ENCODE measurements around the gene PPIP5K1.
A peak's percentile ranks its signal among the peaks of the same experiment; 100 is the strongest.

Gene PPIP5K1

DNA sequence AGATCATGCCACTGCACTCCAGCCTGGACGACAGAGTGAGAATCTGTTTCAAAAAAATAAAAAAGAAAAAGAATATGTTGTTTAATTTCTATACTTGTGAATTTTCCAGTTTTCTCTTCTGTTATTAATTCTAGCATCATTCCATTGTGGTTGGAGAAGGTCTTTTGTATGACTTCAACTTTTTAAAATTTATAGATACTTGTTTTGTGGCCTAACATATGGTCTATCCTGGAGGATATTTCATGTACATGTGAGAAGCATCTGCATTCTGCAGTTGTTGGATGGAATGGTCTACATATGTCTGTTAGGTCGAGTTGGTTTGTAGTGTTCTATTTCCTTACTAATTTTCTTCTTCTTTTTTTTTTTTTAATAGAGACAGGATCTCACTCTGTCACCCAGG lies 37.0 kb downstream of the PPIP5K1 start:
- DNase-seq (ENCODE audit: extremely low read depth, low read depth): no peak
- TF ChIP-seq, protein P1, sequence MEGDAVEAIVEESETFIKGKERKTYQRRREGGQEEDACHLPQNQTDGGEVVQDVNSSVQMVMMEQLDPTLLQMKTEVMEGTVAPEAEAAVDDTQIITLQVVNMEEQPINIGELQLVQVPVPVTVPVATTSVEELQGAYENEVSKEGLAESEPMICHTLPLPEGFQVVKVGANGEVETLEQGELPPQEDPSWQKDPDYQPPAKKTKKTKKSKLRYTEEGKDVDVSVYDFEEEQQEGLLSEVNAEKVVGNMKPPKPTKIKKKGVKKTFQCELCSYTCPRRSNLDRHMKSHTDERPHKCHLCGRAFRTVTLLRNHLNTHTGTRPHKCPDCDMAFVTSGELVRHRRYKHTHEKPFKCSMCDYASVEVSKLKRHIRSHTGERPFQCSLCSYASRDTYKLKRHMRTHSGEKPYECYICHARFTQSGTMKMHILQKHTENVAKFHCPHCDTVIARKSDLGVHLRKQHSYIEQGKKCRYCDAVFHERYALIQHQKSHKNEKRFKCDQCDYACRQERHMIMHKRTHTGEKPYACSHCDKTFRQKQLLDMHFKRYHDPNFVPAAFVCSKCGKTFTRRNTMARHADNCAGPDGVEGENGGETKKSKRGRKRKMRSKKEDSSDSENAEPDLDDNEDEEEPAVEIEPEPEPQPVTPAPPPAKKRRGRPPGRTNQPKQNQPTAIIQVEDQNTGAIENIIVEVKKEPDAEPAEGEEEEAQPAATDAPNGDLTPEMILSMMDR (IDR thresholded peaks at IDR 0.05; ENCODE audit: low read depth, low read length): no peak

DNA sequence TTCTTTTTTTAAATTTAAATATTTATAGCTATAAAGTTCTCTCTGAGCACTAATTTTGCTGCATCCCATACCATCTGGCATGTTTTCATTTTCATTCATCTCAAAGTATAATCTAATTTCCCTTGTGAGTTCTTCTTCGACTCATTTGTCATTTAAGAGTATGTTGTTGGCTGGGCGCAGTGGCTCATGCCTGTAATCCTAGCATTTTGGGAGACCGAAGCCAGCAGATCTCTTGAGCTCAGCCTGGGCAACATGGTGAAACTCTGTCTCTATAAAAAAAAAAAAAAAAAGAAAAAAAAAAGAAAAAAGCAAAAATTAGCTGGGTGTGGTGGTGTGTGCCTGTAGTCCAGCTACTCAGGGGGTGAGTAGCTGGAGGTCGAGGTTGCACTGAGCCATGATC lies 37.8 kb downstream of the PPIP5K1 start:
- DNase-seq (ENCODE audit: extremely low read depth, low read depth): no peak
- TF ChIP-seq, protein P1 (IDR thresholded peaks at IDR 0.05; ENCODE audit: low read depth, low read length): no peak

DNA sequence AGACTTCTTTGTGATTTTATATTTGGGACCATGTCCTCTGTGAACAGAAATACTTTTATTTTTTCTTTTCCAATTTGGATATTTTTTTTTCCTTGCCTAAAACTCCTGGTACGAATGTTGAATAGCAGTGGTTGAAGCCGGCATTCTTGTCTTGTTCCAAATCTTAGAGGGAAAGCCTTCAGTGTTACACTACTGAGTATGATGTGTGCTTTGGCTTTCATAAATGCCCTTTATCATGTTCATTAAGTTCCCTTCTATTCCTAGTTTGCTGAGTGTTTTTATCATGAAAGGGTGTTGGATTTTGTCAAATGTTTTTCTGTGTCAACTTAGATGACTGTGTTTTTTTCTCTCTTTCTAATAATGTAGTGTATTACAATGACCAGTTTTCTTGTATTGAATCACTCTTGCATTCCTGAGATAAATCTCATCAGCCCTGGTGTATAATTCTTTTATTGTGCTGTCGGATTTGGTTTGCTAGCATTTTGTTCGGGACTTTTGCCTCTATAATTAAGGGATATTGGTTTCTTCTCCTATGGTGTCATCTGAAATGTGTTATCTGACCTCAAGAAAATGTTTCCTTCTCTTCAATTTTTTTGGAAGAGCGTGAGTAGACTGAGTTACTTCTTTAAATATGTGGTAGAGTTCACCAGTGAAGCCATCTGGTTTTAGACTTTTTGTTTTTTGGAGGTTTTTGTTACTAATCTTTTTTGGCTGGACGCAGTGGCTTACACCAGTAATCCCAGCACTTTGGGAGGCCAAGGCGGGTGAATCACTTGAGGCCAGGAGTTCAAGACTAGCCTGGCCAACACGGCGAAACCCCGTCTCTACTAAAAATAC lies 39.3 kb downstream of the PPIP5K1 start:
- peak; percentile 71 for DNase-seq (ENCODE audit: extremely low read depth, low read depth)
- TF ChIP-seq, protein P1 (IDR thresholded peaks at IDR 0.05; ENCODE audit: low read depth, low read length): no peak

DNA sequence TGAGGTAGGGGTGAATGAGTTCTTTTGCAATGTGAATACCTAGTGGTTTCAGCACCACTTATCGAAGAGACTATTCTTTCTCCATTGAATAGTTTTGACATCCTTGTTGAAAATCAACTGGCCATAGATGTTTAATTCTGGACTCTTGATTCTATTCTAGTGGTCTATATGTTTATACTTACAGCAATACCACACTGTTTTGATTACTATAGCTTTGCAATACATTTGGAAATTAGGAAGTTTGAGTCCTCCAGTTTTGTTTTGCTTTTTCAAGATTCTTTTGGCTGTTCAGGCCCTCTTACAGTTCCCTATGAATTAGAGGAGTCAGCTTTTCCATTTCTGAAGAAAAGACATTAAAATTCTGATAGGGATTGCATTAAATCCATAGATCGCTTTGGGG lies 42.5 kb downstream of the PPIP5K1 start:
- TF ChIP-seq, protein P1 (IDR thresholded peaks at IDR 0.05; ENCODE audit: low read depth, low read length): no peak
- no peak for DNase-seq (ENCODE audit: extremely low read depth, low read depth)

DNA sequence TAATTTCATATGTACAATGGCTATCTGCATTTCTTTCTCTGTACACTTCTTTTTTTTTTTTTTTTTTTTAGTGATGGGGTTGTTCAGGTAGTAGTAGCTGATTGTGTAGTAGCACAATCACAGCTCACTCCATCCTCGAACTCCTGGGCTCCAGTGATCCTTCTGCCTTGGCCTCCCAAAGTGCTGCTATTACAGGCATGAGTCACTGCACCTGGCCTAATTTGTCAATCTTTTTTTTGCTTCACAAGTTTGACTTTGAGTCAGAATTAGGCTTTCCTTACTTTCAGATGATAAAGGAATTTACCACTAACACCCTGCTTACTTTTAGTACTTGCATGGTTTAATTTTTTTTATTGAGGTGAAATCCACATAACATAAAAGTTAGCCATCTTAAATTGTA lies 44.6 kb downstream of the PPIP5K1 start:
- DNase-seq (ENCODE audit: extremely low read depth, low read depth): no peak
- TF ChIP-seq, protein P1 (IDR thresholded peaks at IDR 0.05; ENCODE audit: low read depth, low read length): no peak

DNA sequence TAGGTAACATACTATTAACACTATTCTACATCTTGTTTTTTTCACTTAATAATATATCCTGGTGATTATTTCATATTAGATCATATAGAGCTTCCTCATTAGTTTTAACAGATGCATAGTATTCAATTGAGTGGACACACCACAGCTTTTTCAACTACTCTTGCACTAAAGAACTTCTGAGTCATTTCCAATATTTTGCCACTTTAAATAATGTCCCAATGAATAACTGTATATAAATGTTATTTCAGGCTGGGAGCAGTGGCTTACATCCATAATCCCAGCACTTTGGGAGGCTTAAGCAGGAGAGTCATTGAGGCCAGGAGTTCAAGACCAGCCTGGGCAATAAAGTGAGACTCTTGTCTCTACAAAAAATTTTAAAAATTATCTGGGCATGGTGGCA lies 45.7 kb downstream of the PPIP5K1 start:
- TF ChIP-seq, protein P1 (IDR thresholded peaks at IDR 0.05; ENCODE audit: low read depth, low read length): no peak
- no peak for DNase-seq (ENCODE audit: extremely low read depth, low read depth)

DNA sequence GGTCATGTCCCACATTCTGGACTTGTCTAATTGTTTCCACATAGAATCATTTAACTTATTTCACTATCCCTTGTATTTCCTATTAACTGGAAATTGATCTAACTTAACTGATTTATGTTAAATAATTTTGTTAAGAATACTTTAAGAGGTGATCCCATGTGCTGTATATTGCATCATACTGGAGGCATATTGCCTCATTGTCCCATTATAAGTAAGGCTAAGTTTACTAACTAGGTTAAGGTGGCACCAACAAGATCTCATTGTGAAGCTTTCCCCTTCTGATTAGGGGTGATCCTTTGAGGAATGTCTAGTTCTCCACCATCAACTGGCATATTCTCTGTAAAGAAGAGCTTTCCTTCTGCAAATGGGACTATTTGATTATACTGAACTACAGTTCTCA lies 48.2 kb downstream of the PPIP5K1 start:
- TF ChIP-seq, protein P1 (IDR thresholded peaks at IDR 0.05; ENCODE audit: low read depth, low read length): no peak
- no peak for DNase-seq (ENCODE audit: extremely low read depth, low read depth)
